Measurements from ENCODE around the gene ISM1.

Gene ISM1

GRCh38 chr20:13276945-13277541, 56.0 kb downstream of the ISM1 start:
- H3K9me3 ChIP-seq (ENCODE audit: control extremely low read depth in 1 of 5, control insufficient read depth in 4 of 5, insufficient read depth in 2 of 5, low read depth in 1 of 5, low read length in 4 of 5): no peaks in the 10 kb centered on the region
- no peaks in the 10 kb centered on the region for H3K36me3 ChIP-seq (ENCODE audit: control insufficient read depth in 4 of 4, insufficient read depth in 4 of 4, low read length in 3 of 4)
- ChIA-PET POLR2A (no interaction called here), CTCF (interaction anchor here (0.7 to 2.2 kb wide), 4 partner anchors 14 to 267 kb away, joined by 3 to 10 read pairs (median 3); no protein-coding TSS in a partner anchor)
- no peak for DNase-seq
- 93% methylated on average over 5 of the region's 6 CpGs for WGBS (ENCODE audit: insufficient coverage)
- peaks cover 0 to 2% (median 0%) of the 10 kb centered on the region in 5 experiments for H3K27me3 ChIP-seq (replicated peaks in 2 of 5; ENCODE audit: control insufficient read depth in 4 of 5, insufficient read depth in 5 of 5, low read length in 4 of 5)
- H3K27ac ChIP-seq (ENCODE audit: insufficient read depth in 1 of 2, low read depth in 1 of 2, low read length in 2 of 2, poor library complexity in 1 of 2, severe bottlenecking in 2 of 2): no peak overlapping the region
- H3K4me1 ChIP-seq (ENCODE audit: control extremely low read depth in 1 of 4, control insufficient read depth in 4 of 4, insufficient read depth in 4 of 4, low read length in 3 of 4): peaks cover 0 to 2% (median under 1%) of the 10 kb centered on the region in 4 experiments
- H3K4me3 ChIP-seq (ENCODE audit: control insufficient read depth in 1 of 7, extremely low read depth in 1 of 7, insufficient read depth in 4 of 7, low read depth in 2 of 7, low read length in 6 of 7): no peak overlapping the region

GRCh38 chr20:13277663-13278295, 56.7 kb downstream of the ISM1 start:
- ChIA-PET CTCF (interaction anchor here (1.0 to 2.2 kb wide), 3 partner anchors 13 to 267 kb away, joined by 3 to 10 read pairs (median 6); no protein-coding TSS in a partner anchor), POLR2A (no interaction called here)
- Histone ChIP-seq H3K27me3 (replicated peaks in 2 of 5; ENCODE audit: control insufficient read depth in 4 of 5, insufficient read depth in 5 of 5, low read length in 4 of 5) (peaks cover 0 to under 1% (median 0%) of the 10 kb centered on the region in 5 experiments), H3K27ac (ENCODE audit: insufficient read depth in 1 of 2, low read depth in 1 of 2, low read length in 2 of 2, poor library complexity in 1 of 2, severe bottlenecking in 2 of 2) (no peak overlapping the region), H3K4me1 (ENCODE audit: control extremely low read depth in 1 of 4, control insufficient read depth in 4 of 4, insufficient read depth in 4 of 4, low read length in 3 of 4) (peaks cover 0 to 2% (median under 1%) of the 10 kb centered on the region in 4 experiments), H3K36me3 (ENCODE audit: control insufficient read depth in 4 of 4, insufficient read depth in 4 of 4, low read length in 3 of 4) (no peaks in the 10 kb centered on the region), H3K9me3 (ENCODE audit: control extremely low read depth in 1 of 5, control insufficient read depth in 4 of 5, insufficient read depth in 2 of 5, low read depth in 1 of 5, low read length in 4 of 5) (no peaks in the 10 kb centered on the region), H3K4me3 (ENCODE audit: control insufficient read depth in 1 of 7, extremely low read depth in 1 of 7, insufficient read depth in 4 of 7, low read depth in 2 of 7, low read length in 6 of 7) (no peak overlapping the region)
- WGBS (ENCODE audit: insufficient coverage): 93% methylated on average over 8 of the region's 9 CpGs
- DNase-seq: no peak

- DNase-seq: no peak
- CTCF ChIA-PET: interaction anchor here (1.2 to 2.2 kb wide), 2 partner anchors 15 to 18 kb away, joined by 6 to 10 read pairs; no protein-coding TSS in a partner anchor
- Histone ChIP-seq H3K9me3 (ENCODE audit: control extremely low read depth in 1 of 5, control insufficient read depth in 4 of 5, insufficient read depth in 2 of 5, low read depth in 1 of 5, low read length in 4 of 5) (no peaks in the 10 kb centered on the region), H3K27ac (ENCODE audit: insufficient read depth in 1 of 2, low read depth in 1 of 2, low read length in 2 of 2, poor library complexity in 1 of 2, severe bottlenecking in 2 of 2) (no peak overlapping the region), H3K4me1 (ENCODE audit: control extremely low read depth in 1 of 4, control insufficient read depth in 4 of 4, insufficient read depth in 4 of 4, low read length in 3 of 4) (peaks cover 0 to 2% (median under 1%) of the 10 kb centered on the region in 4 experiments), H3K27me3 (replicated peaks in 2 of 5; ENCODE audit: control insufficient read depth in 4 of 5, insufficient read depth in 5 of 5, low read length in 4 of 5) (no peaks in the 10 kb centered on the region), H3K4me3 (ENCODE audit: control insufficient read depth in 1 of 7, extremely low read depth in 1 of 7, insufficient read depth in 4 of 7, low read depth in 2 of 7, low read length in 6 of 7) (no peak overlapping the region), H3K36me3 (ENCODE audit: control insufficient read depth in 4 of 4, insufficient read depth in 4 of 4, low read length in 3 of 4) (no peaks in the 10 kb centered on the region)
- WGBS (ENCODE audit: insufficient coverage): 100% methylated on average over 4 of the region's 5 CpGs
- POLR2A ChIA-PET: no interaction called here
Observed at GRCh38 chr20:13278812-13279570, 57.9 kb downstream of the ISM1 start.

GRCh38 chr20:13280609-13281324, 59.7 kb downstream of the ISM1 start:
- CTCF ChIA-PET: no interaction called here

GRCh38 chr20:13283869-13284829, 63.1 kb downstream of the ISM1 start:
- Histone ChIP-seq H3K4me1 (ENCODE audit: control extremely low read depth in 1 of 4, control insufficient read depth in 4 of 4, insufficient read depth in 4 of 4, low read length in 3 of 4) (no peaks in the 10 kb centered on the region), H3K4me3 (ENCODE audit: control insufficient read depth in 1 of 7, extremely low read depth in 1 of 7, insufficient read depth in 4 of 7, low read depth in 2 of 7, low read length in 6 of 7) (no peak overlapping the region), H3K9me3 (ENCODE audit: control extremely low read depth in 1 of 5, control insufficient read depth in 4 of 5, insufficient read depth in 2 of 5, low read depth in 1 of 5, low read length in 4 of 5) (no peaks in the 10 kb centered on the region), H3K36me3 (ENCODE audit: control insufficient read depth in 4 of 4, insufficient read depth in 4 of 4, low read length in 3 of 4) (no peaks in the 10 kb centered on the region), H3K27me3 (replicated peaks in 2 of 5; ENCODE audit: control insufficient read depth in 4 of 5, insufficient read depth in 5 of 5, low read length in 4 of 5) (peaks cover 0 to 2% (median 0%) of the 10 kb centered on the region in 5 experiments), H3K27ac (ENCODE audit: insufficient read depth in 1 of 2, low read depth in 1 of 2, low read length in 2 of 2, poor library complexity in 1 of 2, severe bottlenecking in 2 of 2) (no peak overlapping the region)
- CTCF ChIA-PET: interaction anchor here (1.5 kb wide), 1 partner anchor 173 kb away, joined by 3 read pairs; no protein-coding TSS in a partner anchor
- 87% methylated on average over 14 of the region's 14 CpGs for WGBS (ENCODE audit: insufficient coverage)
- DNase-seq: no peak
- POLR2A ChIA-PET: no interaction called here

More at GRCh38 chr20:13280609-13281324, 59.7 kb downstream of the ISM1 start:
- Histone ChIP-seq H3K27ac (ENCODE audit: insufficient read depth in 1 of 2, low read depth in 1 of 2, low read length in 2 of 2, poor library complexity in 1 of 2, severe bottlenecking in 2 of 2) (no peak overlapping the region), H3K4me3 (ENCODE audit: control insufficient read depth in 1 of 7, extremely low read depth in 1 of 7, insufficient read depth in 4 of 7, low read depth in 2 of 7, low read length in 6 of 7) (no peak overlapping the region), H3K36me3 (ENCODE audit: control insufficient read depth in 4 of 4, insufficient read depth in 4 of 4, low read length in 3 of 4) (no peaks in the 10 kb centered on the region), H3K4me1 (ENCODE audit: control extremely low read depth in 1 of 4, control insufficient read depth in 4 of 4, insufficient read depth in 4 of 4, low read length in 3 of 4) (no peaks in the 10 kb centered on the region), H3K27me3 (replicated peaks in 2 of 5; ENCODE audit: control insufficient read depth in 4 of 5, insufficient read depth in 5 of 5, low read length in 4 of 5) (no peaks in the 10 kb centered on the region), H3K9me3 (ENCODE audit: control extremely low read depth in 1 of 5, control insufficient read depth in 4 of 5, insufficient read depth in 2 of 5, low read depth in 1 of 5, low read length in 4 of 5) (no peaks in the 10 kb centered on the region)
- no peak for DNase-seq
- WGBS (ENCODE audit: insufficient coverage): 100% methylated on average over 1 of the region's 2 CpGs
- POLR2A ChIA-PET: no interaction called here

- H3K27ac ChIP-seq (ENCODE audit: insufficient read depth in 1 of 2, low read depth in 1 of 2, low read length in 2 of 2, poor library complexity in 1 of 2, severe bottlenecking in 2 of 2): no peak overlapping the region
- DNase-seq: no peak
- H3K9me3 ChIP-seq (ENCODE audit: control extremely low read depth in 1 of 5, control insufficient read depth in 4 of 5, insufficient read depth in 2 of 5, low read depth in 1 of 5, low read length in 4 of 5): no peaks in the 10 kb centered on the region
- no peaks in the 10 kb centered on the region for H3K36me3 ChIP-seq (ENCODE audit: control insufficient read depth in 4 of 4, insufficient read depth in 4 of 4, low read length in 3 of 4)
- 90% methylated on average over 1 of the region's 1 CpG for WGBS (ENCODE audit: insufficient coverage)
- H3K27me3 ChIP-seq (replicated peaks in 2 of 5; ENCODE audit: control insufficient read depth in 4 of 5, insufficient read depth in 5 of 5, low read length in 4 of 5): peaks cover 0 to 2% (median 0%) of the 10 kb centered on the region in 5 experiments
- ChIA-PET CTCF (no interaction called here), POLR2A (no interaction called here)
- H3K4me1 ChIP-seq (ENCODE audit: control extremely low read depth in 1 of 4, control insufficient read depth in 4 of 4, insufficient read depth in 4 of 4, low read length in 3 of 4): no peaks in the 10 kb centered on the region
- no peak overlapping the region for H3K4me3 ChIP-seq (ENCODE audit: control insufficient read depth in 1 of 7, extremely low read depth in 1 of 7, insufficient read depth in 4 of 7, low read depth in 2 of 7, low read length in 6 of 7)
Observed at GRCh38 chr20:13284830-13285229, 63.8 kb downstream of the ISM1 start.
